HG03045 (cell line): Measurements from ENCODE around the gene RTKN2.
"Not testable (repeated sequence)": the region's sequence is repeated elsewhere in the genome, so short reads cannot be mapped to it uniquely, and the experiment has no call there.

Source experiments
- ATAC-seq: cut with Tn5 transposase; IDR thresholded peaks from one replicate; pipeline ENCODE4 v1.9.1; 2021; ENCODE audit warnings: mild to moderate bottlenecking, moderate library complexity; ENCODE audit not compliant: unreplicated experiment

The RTKN2 gene

GRCh38 chr10:62268399-62269114, at the start of gene RTKN2:
Gene RTKN2, minus strand, starts transcription at chr10:62268844. Its CDS starts 234 bp downstream, at chr10:62268610.
- peak; percentile 84 for ATAC-seq

- no peak for ATAC-seq
These were observed 48.6 kb upstream of the RTKN2 start for GRCh38 chr10:62317257-62317656.

- no peak for ATAC-seq
These were observed 40.6 kb upstream of the RTKN2 start for GRCh38 chr10:62309254-62309653.

GRCh38 chr10:62308101-62308500, 39.5 kb upstream of the RTKN2 start:
- ATAC-seq: no peak

GRCh38 chr10:62307635-62308034, 39.0 kb upstream of the RTKN2 start:
- ATAC-seq: no peak

- no peak for ATAC-seq
These were observed 38.0 kb upstream of the RTKN2 start for GRCh38 chr10:62306663-62307062.

- no peak for ATAC-seq
These were observed 37.2 kb upstream of the RTKN2 start for GRCh38 chr10:62305813-62306212.

GRCh38 chr10:62303922-62304321, 35.3 kb upstream of the RTKN2 start:
- ATAC-seq: no peak

GRCh38 chr10:62302760-62303159, 34.1 kb upstream of the RTKN2 start:
- ATAC-seq: no peak

GRCh38 chr10:62297857-62298256, 29.2 kb upstream of the RTKN2 start:
- ATAC-seq: no peak

GRCh38 chr10:62284221-62284620, 15.6 kb upstream of the RTKN2 start:
- no peak for ATAC-seq

GRCh38 chr10:62281348-62281747, 12.7 kb upstream of the RTKN2 start:
- not testable (repeated sequence) for ATAC-seq

- not testable (repeated sequence) for ATAC-seq
These were observed 11.7 kb upstream of the RTKN2 start for GRCh38 chr10:62280392-62280791.

GRCh38 chr10:62278441-62278910, 9.8 kb upstream of the RTKN2 start:
- ATAC-seq: no peak

GRCh38 chr10:62277971-62278370, 9.3 kb upstream of the RTKN2 start:
- ATAC-seq: no peak

GRCh38 chr10:62270020-62270419, 1.4 kb upstream of the RTKN2 start:
- no peak for ATAC-seq

GRCh38 chr10:62268027-62268398, 631 bp downstream of the RTKN2 start:
- ATAC-seq: no peak

- ATAC-seq: no peak
These were observed 2.0 kb downstream of the RTKN2 start for GRCh38 chr10:62266611-62267010.

- ATAC-seq: no peak
These were observed 2.5 kb downstream of the RTKN2 start for GRCh38 chr10:62266147-62266546.

GRCh38 chr10:62264702-62265436, 3.8 kb downstream of the RTKN2 start:
- ATAC-seq: no peak

- ATAC-seq: no peak
These were observed 4.5 kb downstream of the RTKN2 start for GRCh38 chr10:62264126-62264525.

- no peak for ATAC-seq
These were observed 7.0 kb downstream of the RTKN2 start for GRCh38 chr10:62261666-62262065.
